Astrocyte (in vitro differentiated cells and primary cell): ENCODE results near the gene STAB1. TPM values are rescaled to one million over a fixed set of nuclear protein-coding genes. Genes with fewer than 3 reads are reported as not detected.

Source experiments
- DNase-seq: peaks from one replicate; pipeline ENCODE4 v3.0.0-alpha.2; 2010; ENCODE audit warnings: low read depth
- FAIRE-seq: peaks from 2 replicates; lab custom pipeline; 2011; peaks lifted over from hg19 to GRCh38; lab: Jason Lieb, UNC
- H2AFZ ChIP-seq: 2 replicates; pipeline ENCODE4 v1.6.0; 2012; ENCODE audit warnings: low read depth, low read length, inconsistent platforms
- H3K27ac ChIP-seq: 2 replicates; pipeline ENCODE4 v1.5.1; 2011; ENCODE audit warnings: low read depth, low read length, inconsistent platforms
- H3K27me3 ChIP-seq: 2 replicates; pipeline ENCODE4 v1.6.0; 2011; ENCODE audit warnings: low read length, inconsistent platforms; ENCODE audit not compliant: insufficient read depth
- H3K36me3 ChIP-seq: 2 replicates; pipeline ENCODE4 v1.5.1; 2011; ENCODE audit warnings: low read length, inconsistent platforms; ENCODE audit not compliant: insufficient read depth
- H3K4me1 ChIP-seq: 2 replicates; pipeline ENCODE4 v1.5.1; 2011; ENCODE audit warnings: low read length, inconsistent platforms; ENCODE audit not compliant: insufficient read depth
- H3K4me2 ChIP-seq: 2 replicates; pipeline ENCODE4 v1.6.0; 2012; ENCODE audit warnings: low read length, inconsistent platforms
- H3K4me3 ChIP-seq: 2 replicates; pipeline ENCODE4 v1.5.1; 2011; ENCODE audit warnings: low read depth, mild to moderate bottlenecking, low read length, inconsistent platforms; ENCODE audit not compliant: insufficient read depth
- H3K79me2 ChIP-seq: 2 replicates; pipeline ENCODE4 v1.6.0; 2012; ENCODE audit warnings: mild to moderate bottlenecking, low read length, inconsistent platforms; ENCODE audit not compliant: insufficient read depth
- H3K9ac ChIP-seq: 2 replicates; pipeline ENCODE4 v1.6.0; 2012; ENCODE audit warnings: mild to moderate bottlenecking, low read length, inconsistent platforms
- H3K9me3 ChIP-seq: 2 replicates; pipeline ENCODE4 v1.5.1; 2012; ENCODE audit warnings: low read depth, mild to moderate bottlenecking, low read length, inconsistent platforms; ENCODE audit not compliant: insufficient read depth
- H4K20me1 ChIP-seq: 2 replicates; pipeline ENCODE4 v1.6.0; 2012; ENCODE audit warnings: low read length, inconsistent platforms; ENCODE audit not compliant: insufficient read depth
- H3K27ac Mint-ChIP-seq: one replicate; pipeline ENCODE4 v1.8.0; 2021; ENCODE audit warnings: mild to moderate bottlenecking, mixed read lengths; ENCODE audit not compliant: unreplicated experiment
- H3K27me3 Mint-ChIP-seq: one replicate; pipeline ENCODE4 v1.8.0; 2021; ENCODE audit warnings: low read depth, mixed read lengths; ENCODE audit not compliant: unreplicated experiment
- H3K36me3 Mint-ChIP-seq: one replicate; pipeline ENCODE4 v1.8.0; 2021; ENCODE audit warnings: low read depth, mixed read lengths; ENCODE audit not compliant: unreplicated experiment
- H3K4me1 Mint-ChIP-seq: one replicate; pipeline ENCODE4 v1.8.0; 2021; ENCODE audit warnings: low read depth, mixed read lengths; ENCODE audit not compliant: unreplicated experiment
- H3K4me3 Mint-ChIP-seq: one replicate; pipeline ENCODE4 v1.8.0; 2021; ENCODE audit warnings: mild to moderate bottlenecking, moderate library complexity, mixed read lengths; ENCODE audit not compliant: unreplicated experiment
- H3K9me3 Mint-ChIP-seq: one replicate; pipeline ENCODE4 v1.8.0; 2021; ENCODE audit warnings: mild to moderate bottlenecking, mixed read lengths; ENCODE audit not compliant: unreplicated experiment
- CTCF ChIP-seq: IDR thresholded peaks from 2 replicates; pipeline ENCODE4 v1.5.1; 2011; ENCODE audit warnings: low read depth, mild to moderate bottlenecking, inconsistent platforms, low read length, moderate library complexity; ENCODE audit not compliant: insufficient read depth
- EZH2 ChIP-seq: IDR thresholded peaks from 2 replicates; pipeline ENCODE4 v1.6.1; 2012; ENCODE audit warnings: mild to moderate bottlenecking, low read length, inconsistent platforms; ENCODE audit not compliant: insufficient read depth
- total RNA-seq: library from RNA; stranded (reverse); gene quantifications from 2 replicates; pipeline ENCODE4 v1.2.1, GENCODE V29; 2021

STAB1 gene
- total RNA-seq, 1 donor from 2014 or later = 0.39 TPM

GRCh38 chr3:52544937-52545336, 49.8 kb downstream of the STAB1 start:
- H3K9me3 ChIP-seq = no peaks in the 10 kb centered on the region
- no peaks in the 10 kb centered on the region for H3K27me3 Mint-ChIP-seq
- no peak for TF ChIP-seq EZH2
- no peak for TF ChIP-seq CTCF

GRCh38 chr3:52546111-52546901, 51.2 kb downstream of the STAB1 start:
- Histone ChIP-seq H3K36me3 (peaks cover 39% of the 10 kb centered on the region), H3K27me3 (no peaks in the 10 kb centered on the region), H3K4me1 (no peaks in the 10 kb centered on the region), H4K20me1 (peaks cover 41% of the 10 kb centered on the region), H3K79me2 (peaks cover 24% of the 10 kb centered on the region), H3K9ac (no peak overlapping the region), H3K27ac (no peak overlapping the region), H2AFZ (no peak overlapping the region), H3K4me2 (no peak overlapping the region), H3K9me3 (no peaks in the 10 kb centered on the region), H3K4me3 (no peak overlapping the region)
- Mint-ChIP-seq H3K4me1 (peaks cover 7% of the 10 kb centered on the region), H3K27me3 (no peaks in the 10 kb centered on the region), H3K9me3 (no peaks in the 10 kb centered on the region), H3K36me3 (peaks cover 10% of the 10 kb centered on the region), H3K4me3 (no peak overlapping the region), H3K27ac (no peak overlapping the region)
- no peak for TF ChIP-seq EZH2
- no peak for TF ChIP-seq CTCF
- no peak for FAIRE-seq
- DNase-seq = no peak

More at GRCh38 chr3:52544937-52545336, 49.8 kb downstream of the STAB1 start:
- DNase-seq (no peak), FAIRE-seq (no peak)
- H3K9ac ChIP-seq = no peak overlapping the region
- no peak overlapping the region for H2AFZ ChIP-seq
- no peaks in the 10 kb centered on the region for H3K27me3 ChIP-seq
- H3K27ac Mint-ChIP-seq = no peak overlapping the region
- no peak overlapping the region for H3K4me2 ChIP-seq
- H4K20me1 ChIP-seq = peaks cover 42% of the 10 kb centered on the region
- no peak overlapping the region for H3K4me3 ChIP-seq
- no peaks in the 10 kb centered on the region for H3K9me3 Mint-ChIP-seq
- H3K36me3 Mint-ChIP-seq = peaks cover 8% of the 10 kb centered on the region
- H3K4me3 Mint-ChIP-seq = no peak overlapping the region
- no peak overlapping the region for H3K27ac ChIP-seq
- H3K4me1 ChIP-seq = no peaks in the 10 kb centered on the region
- peaks cover 7% of the 10 kb centered on the region for H3K4me1 Mint-ChIP-seq
- peaks cover 38% of the 10 kb centered on the region for H3K79me2 ChIP-seq
- H3K36me3 ChIP-seq = peaks cover 36% of the 10 kb centered on the region

- no peak overlapping the region for H3K4me3 ChIP-seq
- no peak overlapping the region for H3K4me2 ChIP-seq
- Mint-ChIP-seq H3K27ac (no peak overlapping the region), H3K9me3 (no peaks in the 10 kb centered on the region), H3K4me3 (no peak overlapping the region), H3K27me3 (no peaks in the 10 kb centered on the region), H3K36me3 (peaks cover 8% of the 10 kb centered on the region), H3K4me1 (peaks cover 14% of the 10 kb centered on the region)
- H3K79me2 ChIP-seq = peaks cover 18% of the 10 kb centered on the region
- DNase-seq (no peak), FAIRE-seq (no peak)
- no peak for TF ChIP-seq EZH2
- no peak for TF ChIP-seq CTCF
- H3K9ac ChIP-seq = no peak overlapping the region
- H3K36me3 ChIP-seq = peaks cover 41% of the 10 kb centered on the region
- no peaks in the 10 kb centered on the region for H3K9me3 ChIP-seq
- no peak overlapping the region for H3K27ac ChIP-seq
- H3K27me3 ChIP-seq = no peaks in the 10 kb centered on the region
- peaks cover 38% of the 10 kb centered on the region for H4K20me1 ChIP-seq
- no peak overlapping the region for H2AFZ ChIP-seq
- no peaks in the 10 kb centered on the region for H3K4me1 ChIP-seq
Observed at GRCh38 chr3:52547143-52547542, 52.0 kb downstream of the STAB1 start.
